Measurements from ENCODE around the gene N4BP2L2. TPM values are rescaled to one million over a fixed set of nuclear protein-coding genes. Genes with fewer than 3 reads are reported as not detected.

The N4BP2L2 gene
- total and polyA plus RNA-seq, 2 donors (not counting 3 experiments of a cell fraction or from before 2014, with no cell fraction given), result 21.7 to 101 TPM

- POLR2A ChIA-PET, result no interaction called here
- dilution Hi-C loops (cut with MboI; ENCODE audit: extremely low pct_ligation_motif_present, low sequenced_read_pairs), result no loop called here
Measured at GRCh38 chr13:32496599-32497160, 41.9 kb downstream of the N4BP2L2 start.

More at GRCh38 chr13:32496599-32497160, 41.9 kb downstream of the N4BP2L2 start:
- no peaks in the 10 kb centered on the region for H3K36me3 ChIP-seq (ENCODE audit: control insufficient read depth in 2 of 2, extremely low read depth in 1 of 2, insufficient read depth in 2 of 2, low read length in 2 of 2)
- no peaks in the 10 kb centered on the region for H3K9me1 ChIP-seq (replicated peaks; ENCODE audit: control insufficient read depth, extremely low read depth, insufficient read depth, low read length)
- no peaks in the 10 kb centered on the region for H3K79me2 ChIP-seq (ENCODE audit: control insufficient read depth, insufficient read depth, low read length)
- CTCF ChIA-PET, result no interaction called here
- no peak overlapping the region for H3K4me3 ChIP-seq (replicated peaks in 1 of 3; ENCODE audit: insufficient read depth in 1 of 3, low read depth in 1 of 3, low read length in 3 of 3)
- no TSS peak for BruUV-seq (replicated peaks)
- no peaks in the 10 kb centered on the region for H3K9me3 ChIP-seq (replicated peaks; ENCODE audit: control insufficient read depth, insufficient read depth, low read length)
- H2AFZ ChIP-seq (ENCODE audit: low read depth, low read length), result no peak overlapping the region
- H3K27ac ChIP-seq (ENCODE audit: insufficient read depth, low read depth, low read length), result no peak overlapping the region
- H4K20me1 ChIP-seq (replicated peaks; ENCODE audit: control insufficient read depth, extremely low read depth, insufficient read depth, low read length), result no peaks in the 10 kb centered on the region
- no peak overlapping the region for H3K4me2 ChIP-seq (ENCODE audit: insufficient read depth, low read length)
- intact Hi-C loops (cut with micrococcal nuclease), result no loop called here
- TF ChIP-seq POLR2AphosphoS5 (IDR thresholded peaks at IDR 0.05; ENCODE audit: insufficient read depth, low read depth, low read length) (no peak), GATA2 (IDR thresholded peaks at IDR 0.05; ENCODE audit: insufficient read depth, insufficient read length, low read depth, low read length) (no peak), MAX (IDR thresholded peaks at IDR 0.05; ENCODE audit: insufficient read depth, insufficient read length) (no peak), POLR2A (IDR thresholded peaks at IDR 0.05; ENCODE audit: low read depth, low read length) (no peak), CTCF (IDR thresholded peaks at IDR 0.05; ENCODE audit: extremely low read depth in 1 of 2, insufficient read depth in 1 of 2, low read depth in 1 of 2, low read length in 2 of 2) (no peak), JUN (IDR thresholded peaks at IDR 0.05; ENCODE audit: borderline replicate concordance, insufficient read depth, insufficient read length, low read depth) (no peak), FOS (IDR thresholded peaks at IDR 0.05; ENCODE audit: borderline replicate concordance, insufficient read depth, low read length) (no peak), MYC (IDR thresholded peaks at IDR 0.05; ENCODE audit: low read depth, low read length) (no peak), EZH2 (IDR thresholded peaks at IDR 0.05; ENCODE audit: borderline replicate concordance, low read depth, low read length, severe bottlenecking) (no peak)
- no peaks in the 10 kb centered on the region for H3K4me1 ChIP-seq (ENCODE audit: control insufficient read depth, extremely low read depth, insufficient read depth, low read length)
- H3K9ac ChIP-seq (replicated peaks; ENCODE audit: extremely low read depth, insufficient read depth, low read length), result no peak overlapping the region
- no peaks in the 10 kb centered on the region for H3K27me3 ChIP-seq (ENCODE audit: control insufficient read depth in 2 of 2, insufficient read depth in 2 of 2, low read length in 2 of 2)
- DNase-seq (ENCODE audit: low read depth, low spot score) (no peak), FAIRE-seq (no peak)
